Mesenchymal stem cell (in vitro differentiated cells and primary cell): ENCODE measurements around the gene TTC1.
A peak's percentile ranks its signal among the peaks of the same experiment; 100 is the strongest.

Experiments
- DNase-seq: peaks from one replicate; pipeline ENCODE4 v3.0.0-alpha.2; 2013
- H2AFZ ChIP-seq: one replicate; pipeline ENCODE4 v1.6.1; 2013; ENCODE audit warnings: low read depth, mild to moderate bottlenecking, control low read depth, inconsistent platforms, low read length, moderate library complexity
- H2AK5ac ChIP-seq: 2 replicates; pipeline ENCODE4 v1.6.1; 2013; ENCODE audit warnings: low read length, moderate library complexity, mild to moderate bottlenecking, inconsistent platforms; ENCODE audit not compliant: severe bottlenecking
- H2BK120ac ChIP-seq: one replicate; pipeline ENCODE4 v1.6.1; 2013; ENCODE audit warnings: low read depth, mild to moderate bottlenecking, inconsistent platforms, low read length, moderate library complexity
- H2BK12ac ChIP-seq, 2 experiments: one replicate each; pipeline ENCODE4 v1.6.1; 2013; ENCODE audit warnings: inconsistent platforms in 2 of 2, low read length in 2 of 2, mild to moderate bottlenecking in 2 of 2, moderate library complexity in 2 of 2, control low read depth in 1 of 2
- H2BK15ac ChIP-seq: one replicate; pipeline ENCODE4 v1.6.1; 2013; ENCODE audit warnings: mild to moderate bottlenecking, low read depth, inconsistent platforms; ENCODE audit not compliant: poor library complexity, severe bottlenecking
- H2BK5ac ChIP-seq: 2 replicates; pipeline ENCODE4 v1.6.1; 2013; ENCODE audit warnings: low read depth, mild to moderate bottlenecking, low read length, control low read depth, inconsistent platforms; ENCODE audit not compliant: poor library complexity, severe bottlenecking
- H3K14ac ChIP-seq, 2 experiments: one replicate each; pipeline ENCODE4 v1.6.1; 2013; ENCODE audit warnings: inconsistent platforms in 2 of 2, low read length in 2 of 2, control low read depth in 1 of 2, mild to moderate bottlenecking in 1 of 2, moderate library complexity in 1 of 2
- H3K18ac ChIP-seq, 2 experiments: one replicate each; pipeline ENCODE4 v1.6.1; 2013; ENCODE audit warnings: inconsistent platforms in 2 of 2, low read length in 2 of 2, control low read depth in 1 of 2, low read depth in 1 of 2, mild to moderate bottlenecking in 1 of 2
- H3K23ac ChIP-seq, 2 experiments: one replicate each; pipeline ENCODE4 v1.6.1; 2013; ENCODE audit warnings: inconsistent platforms in 2 of 2, low read length in 2 of 2, mild to moderate bottlenecking in 2 of 2, moderate library complexity in 2 of 2, control low read depth in 1 of 2
- H3K27ac ChIP-seq: 2 replicates; pipeline ENCODE4 v1.5.1; 2013; ENCODE audit warnings: mild to moderate bottlenecking, moderate library complexity, low read length, control low read depth, inconsistent platforms; ENCODE audit not compliant: poor library complexity, severe bottlenecking
- H3K27me3 ChIP-seq, 2 experiments: 2 replicates each; pipeline versions ENCODE4 v1.6.1 to v1.7.0; 2013; ENCODE audit warnings: low read length in 2 of 2, mild to moderate bottlenecking in 2 of 2, moderate library complexity in 2 of 2, control low read depth in 1 of 2, inconsistent platforms in 1 of 2; ENCODE audit not compliant: control insufficient read depth in 1 of 2, insufficient read depth in 1 of 2
- H3K36me3 ChIP-seq, 2 experiments: 2 replicates each; pipeline versions ENCODE4 v1.6.1 to v1.7.0; 2013; ENCODE audit warnings: low read length in 2 of 2, control low read depth in 1 of 2, inconsistent platforms in 1 of 2, low read depth in 1 of 2, mild to moderate bottlenecking in 1 of 2; ENCODE audit not compliant: insufficient read depth in 2 of 2, control insufficient read depth in 1 of 2
- H3K4ac ChIP-seq, 2 experiments: one replicate each; pipeline ENCODE4 v1.6.1; 2013; ENCODE audit warnings: inconsistent platforms in 2 of 2, low read length in 2 of 2, mild to moderate bottlenecking in 2 of 2, moderate library complexity in 2 of 2, control low read depth in 1 of 2, low read depth in 1 of 2
- H3K4me1 ChIP-seq: 2 replicates; pipeline ENCODE4 v1.6.1; 2013; ENCODE audit warnings: low read depth, low read length, control low read depth; ENCODE audit not compliant: control insufficient read depth, insufficient read depth
- H3K4me2 ChIP-seq: 2 replicates; pipeline ENCODE4 v1.6.1; 2013; ENCODE audit warnings: low read length, mild to moderate bottlenecking, inconsistent platforms; ENCODE audit not compliant: poor library complexity, severe bottlenecking
- H3K4me3 ChIP-seq, 2 experiments: 2 replicates each; pipeline versions ENCODE4 v1.5.1 to v1.7.0; 2013; ENCODE audit warnings: low read length in 2 of 2, mild to moderate bottlenecking in 2 of 2, control low read depth in 1 of 2, low read depth in 1 of 2; ENCODE audit not compliant: insufficient read depth in 1 of 2
- H3K79me1 ChIP-seq: replicated peaks from 2 replicates; pipeline ENCODE4 v1.6.1; 2013; ENCODE audit warnings: mild to moderate bottlenecking, control low read depth, low read length, inconsistent platforms; ENCODE audit not compliant: poor library complexity, severe bottlenecking
- H3K9ac ChIP-seq: 2 replicates; pipeline ENCODE4 v1.7.0; 2013; ENCODE audit warnings: mild to moderate bottlenecking, low read length, moderate library complexity
- H3K9me3 ChIP-seq: 2 replicates; pipeline ENCODE4 v1.7.0; 2013; ENCODE audit warnings: mild to moderate bottlenecking, low read length; ENCODE audit not compliant: control insufficient read depth
- H4K8ac ChIP-seq: one replicate; pipeline ENCODE4 v1.6.1; 2013; ENCODE audit warnings: inconsistent platforms, mild to moderate bottlenecking, low read length, moderate library complexity
- H4K91ac ChIP-seq: one replicate; pipeline ENCODE4 v1.6.1; 2013; ENCODE audit warnings: mild to moderate bottlenecking, low read length, inconsistent platforms
- WGBS: methylation state at CpG from one replicate; pipeline ENCODE4 v1.1.7; 2013; ENCODE audit warnings: mixed read lengths; 5-methylcytosine and 5-hydroxymethylcytosine counted together

The TTC1 gene

DNA sequence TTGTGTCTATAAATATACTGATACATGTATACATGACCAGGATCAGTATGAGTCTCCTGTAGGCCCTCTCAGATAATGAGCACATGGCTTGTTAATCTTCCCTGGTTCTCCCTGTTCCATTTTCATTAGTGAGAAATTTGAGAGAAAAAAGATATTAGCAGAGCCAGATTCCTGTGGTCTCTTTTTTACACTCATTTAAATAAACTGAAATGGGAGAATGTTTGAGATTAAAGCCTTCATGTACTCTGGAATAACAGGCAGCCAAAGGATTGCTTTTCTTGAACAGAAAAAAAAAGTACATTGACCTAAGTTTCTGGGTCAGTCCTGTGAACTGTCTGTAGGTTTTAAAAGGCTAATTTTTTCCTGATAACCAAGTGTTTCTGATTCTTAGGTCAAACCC, 66.1 kb downstream of the TTC1 start:
- no peak overlapping the region for H3K18ac ChIP-seq
- no peak overlapping the region for H2BK12ac ChIP-seq
- H4K8ac ChIP-seq = no peak overlapping the region
- H3K14ac ChIP-seq = no peak overlapping the region
- no peak overlapping the region for H3K4me3 ChIP-seq
- no peak overlapping the region for H3K27ac ChIP-seq
- H4K91ac ChIP-seq = no peak overlapping the region
- H3K4me1 ChIP-seq = no peaks in the 10 kb centered on the region
- no peak overlapping the region for H2AK5ac ChIP-seq
- peaks cover 0 to 5% of the 10 kb centered on the region in 2 experiments for H3K27me3 ChIP-seq
- DNase-seq = peak; percentile 48
- H3K9ac ChIP-seq = no peak overlapping the region
- H3K4ac ChIP-seq = no peak overlapping the region
- H3K23ac ChIP-seq = no peak overlapping the region
- H3K36me3 ChIP-seq = peaks cover 8 to 38% of the 10 kb centered on the region in 2 experiments
- peaks cover 8% of the 10 kb centered on the region for H3K79me1 ChIP-seq
- no peak overlapping the region for H2BK120ac ChIP-seq
- no peak overlapping the region for H2AFZ ChIP-seq
- no peak overlapping the region for H2BK5ac ChIP-seq
- H2BK15ac ChIP-seq = no peak overlapping the region
- H3K9me3 ChIP-seq = no peaks in the 10 kb centered on the region
- H3K4me2 ChIP-seq = no peak overlapping the region

DNA sequence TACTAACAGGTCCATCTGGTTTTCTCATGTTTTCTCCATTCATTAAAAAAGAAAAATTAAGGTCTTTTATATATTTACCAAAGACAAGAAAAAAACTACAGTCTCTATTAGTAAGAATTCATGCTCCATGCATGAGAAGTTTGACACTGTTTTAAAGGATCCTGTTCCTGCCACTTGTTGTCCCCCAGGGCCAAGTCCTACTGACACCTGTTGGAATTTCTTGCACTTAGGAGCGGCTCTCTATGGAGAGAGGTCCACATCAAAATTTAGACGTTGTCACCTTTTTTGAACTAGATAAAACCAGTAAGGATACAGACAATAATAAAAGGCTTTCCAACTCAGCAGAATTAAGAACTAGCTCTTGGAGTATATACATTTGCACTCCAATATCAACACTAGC, 68.1 kb downstream of the TTC1 start:
- H3K14ac ChIP-seq = no peak overlapping the region
- H3K9ac ChIP-seq = no peak overlapping the region
- no peaks in the 10 kb centered on the region for H3K4me1 ChIP-seq
- H2BK120ac ChIP-seq = no peak overlapping the region
- no peak overlapping the region for H3K23ac ChIP-seq
- no peak overlapping the region for H2AK5ac ChIP-seq
- no peak overlapping the region for H3K4ac ChIP-seq
- DNase-seq = no peak
- H3K4me3 ChIP-seq = no peak overlapping the region
- no peak overlapping the region for H2BK5ac ChIP-seq
- peaks cover 3 to 31% of the 10 kb centered on the region in 2 experiments for H3K36me3 ChIP-seq
- no peaks in the 10 kb centered on the region for H3K9me3 ChIP-seq
- H3K27me3 ChIP-seq = peaks cover 0 to 9% of the 10 kb centered on the region in 2 experiments
- 83% methylated on average over 1 of the region's 2 CpGs for WGBS
- H3K79me1 ChIP-seq = peaks cover 12% of the 10 kb centered on the region
- H2BK15ac ChIP-seq = no peak overlapping the region
- no peak overlapping the region for H2AFZ ChIP-seq
- no peak overlapping the region for H4K8ac ChIP-seq
- H3K18ac ChIP-seq = no peak overlapping the region
- H3K27ac ChIP-seq = no peak overlapping the region
- H3K4me2 ChIP-seq = no peak overlapping the region
- no peak overlapping the region for H4K91ac ChIP-seq
- no peak overlapping the region for H2BK12ac ChIP-seq

DNA sequence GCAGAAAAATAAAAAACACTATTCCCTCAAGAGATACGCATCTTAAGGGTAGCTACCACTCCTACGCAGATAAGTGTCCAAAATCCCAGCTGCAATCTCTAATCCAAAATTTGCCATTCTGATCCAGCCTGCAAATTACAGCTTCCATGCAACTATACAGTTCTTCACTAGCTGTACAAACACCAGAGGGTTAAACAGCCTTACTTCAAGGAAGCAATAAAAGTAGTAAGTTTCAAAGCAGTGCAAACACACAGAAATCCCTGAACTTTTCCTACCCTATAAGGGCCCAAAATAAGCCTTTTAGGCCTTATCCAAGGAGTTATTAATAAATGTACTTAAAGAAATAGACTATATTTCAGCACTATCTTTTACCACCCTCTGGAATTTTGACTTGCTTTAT, 70.8 kb downstream of the TTC1 start:
- no peak overlapping the region for H3K9ac ChIP-seq
- no peaks in the 10 kb centered on the region for H3K9me3 ChIP-seq
- no peak overlapping the region for H2AFZ ChIP-seq
- no peak overlapping the region for H4K91ac ChIP-seq
- H3K23ac ChIP-seq = no peak overlapping the region
- H2BK15ac ChIP-seq = no peak overlapping the region
- H3K14ac ChIP-seq = no peak overlapping the region
- no peak overlapping the region for H3K4ac ChIP-seq
- H3K4me2 ChIP-seq = no peak overlapping the region
- H2AK5ac ChIP-seq = no peak overlapping the region
- H2BK5ac ChIP-seq = no peak overlapping the region
- no peak overlapping the region for H2BK120ac ChIP-seq
- no peak overlapping the region for H3K4me3 ChIP-seq
- over 99% methylated on average over 2 of the region's 2 CpGs for WGBS
- no peak overlapping the region for H2BK12ac ChIP-seq
- no peak for DNase-seq
- no peak overlapping the region for H3K27ac ChIP-seq
- no peak overlapping the region for H3K18ac ChIP-seq
- peaks cover 12% of the 10 kb centered on the region for H3K79me1 ChIP-seq
- no peaks in the 10 kb centered on the region for H3K4me1 ChIP-seq
- no peak overlapping the region for H4K8ac ChIP-seq
- H3K36me3 ChIP-seq = peaks cover 3 to 31% of the 10 kb centered on the region in 2 experiments
- peaks cover 0 to 9% of the 10 kb centered on the region in 2 experiments for H3K27me3 ChIP-seq

DNA sequence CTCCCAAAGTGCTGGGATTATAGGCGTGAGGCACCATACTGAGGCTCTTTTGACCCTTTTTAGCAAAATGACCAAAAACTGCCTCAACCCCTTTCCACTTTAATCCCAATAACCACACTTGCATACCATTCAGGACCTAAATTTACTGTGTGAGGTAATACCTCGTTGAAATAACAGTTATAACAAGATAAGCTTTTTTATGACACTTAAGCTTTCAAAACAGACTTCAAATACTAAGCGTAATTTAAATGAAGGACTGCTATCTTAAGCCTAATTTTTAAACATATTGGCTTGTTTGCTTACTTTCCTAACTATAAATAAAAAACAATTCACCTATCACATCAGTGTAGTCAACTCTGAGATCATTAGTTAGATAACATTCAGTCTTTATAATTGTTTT, 72.6 kb downstream of the TTC1 start:
- Histone ChIP-seq H3K27ac (no peak overlapping the region), H3K18ac (no peak overlapping the region), H3K23ac (no peak overlapping the region), H3K4me3 (no peak overlapping the region), H2BK12ac (no peak overlapping the region), H3K4me2 (no peak overlapping the region), H3K79me1 (peaks cover 12% of the 10 kb centered on the region), H3K14ac (no peak overlapping the region), H3K9me3 (no peaks in the 10 kb centered on the region), H2BK15ac (no peak overlapping the region), H2BK5ac (no peak overlapping the region), H3K9ac (no peak overlapping the region), H3K27me3 (peaks cover 0 to 9% of the 10 kb centered on the region in 2 experiments), H2AK5ac (no peak overlapping the region), H2AFZ (no peak overlapping the region), H2BK120ac (no peak overlapping the region), H4K91ac (no peak overlapping the region), H3K4ac (no peak overlapping the region), H4K8ac (no peak overlapping the region), H3K4me1 (peaks cover 4% of the 10 kb centered on the region), H3K36me3 (peaks cover 3 to 27% of the 10 kb centered on the region in 2 experiments)
- WGBS = 75% methylated on average over 1 of the region's 3 CpGs
- no peak for DNase-seq
